H9 (cell line): Measurements from ENCODE around the gene KMT2C. TPM values are rescaled to one million over a fixed set of nuclear protein-coding genes. Genes with fewer than 3 reads are reported as not detected.

ENCODE experiments used
- DNase-seq: peaks from one replicate; pipeline ENCODE4 v3.0.0-alpha.2; 2017
- H2AFZ ChIP-seq: one replicate; pipeline ENCODE4 v1.6.1; 2013; ENCODE audit warnings: mild to moderate bottlenecking, low read length, control low read depth, moderate library complexity
- H2AK5ac ChIP-seq: 2 replicates; pipeline ENCODE4 v1.6.1; 2013; ENCODE audit warnings: low read length, control low read depth, mixed read lengths; ENCODE audit not compliant: insufficient read length
- H2BK120ac ChIP-seq: one replicate; pipeline ENCODE4 v1.6.1; 2013; ENCODE audit warnings: low read depth, mild to moderate bottlenecking, low read length, control low read depth, inconsistent platforms; ENCODE audit not compliant: poor library complexity, severe bottlenecking
- H2BK12ac ChIP-seq: 2 replicates; pipeline ENCODE4 v1.6.1; 2013; ENCODE audit warnings: low read length, control low read depth, mixed read lengths, low read depth; ENCODE audit not compliant: insufficient read length
- H2BK15ac ChIP-seq: 2 replicates; pipeline ENCODE4 v1.6.1; 2013; ENCODE audit warnings: low read depth, low read length, control low read depth
- H2BK20ac ChIP-seq: one replicate; pipeline ENCODE4 v1.6.1; 2013; ENCODE audit warnings: low read depth, mild to moderate bottlenecking, low read length, control low read depth, inconsistent platforms; ENCODE audit not compliant: poor library complexity, severe bottlenecking
- H2BK5ac ChIP-seq: 2 replicates; pipeline ENCODE4 v1.6.1; 2013; ENCODE audit warnings: low read length, control low read depth, mixed read lengths; ENCODE audit not compliant: insufficient read length
- H3K14ac ChIP-seq: 2 replicates; pipeline ENCODE4 v1.6.1; 2013; ENCODE audit warnings: low read length, control low read depth; ENCODE audit not compliant: insufficient read depth
- H3K18ac ChIP-seq: 2 replicates; pipeline ENCODE4 v1.6.1; 2013; ENCODE audit warnings: low read depth, mild to moderate bottlenecking, mixed read lengths, low read length, control low read depth; ENCODE audit not compliant: insufficient read length
- H3K23ac ChIP-seq: 2 replicates; pipeline ENCODE4 v1.6.1; 2013; ENCODE audit warnings: low read length, control low read depth, mixed read lengths, low read depth; ENCODE audit not compliant: insufficient read length
- H3K23me2 ChIP-seq: 2 replicates; pipeline ENCODE4 v1.6.1; 2013; ENCODE audit warnings: low read depth, mild to moderate bottlenecking, mixed read lengths, low read length, control low read depth; ENCODE audit not compliant: insufficient read length, poor library complexity, severe bottlenecking
- H3K27ac ChIP-seq: 2 replicates; pipeline ENCODE4 v1.5.1; 2013; ENCODE audit warnings: low read length, control low read depth, mixed read lengths, low read depth; ENCODE audit not compliant: insufficient read length
- H3K27me3 ChIP-seq: 2 replicates; pipeline ENCODE4 v1.6.1; 2013; ENCODE audit warnings: low read length, control low read depth, inconsistent platforms; ENCODE audit not compliant: insufficient read depth
- H3K4ac ChIP-seq: 2 replicates; pipeline ENCODE4 v1.6.1; 2013; ENCODE audit warnings: low read depth, mild to moderate bottlenecking, control low read depth, inconsistent platforms, low read length, moderate library complexity
- H3K4me1 ChIP-seq: 2 replicates; pipeline ENCODE4 v1.6.1; 2013; ENCODE audit warnings: low read length, control low read depth, inconsistent platforms; ENCODE audit not compliant: insufficient read depth
- H3K4me2 ChIP-seq: 2 replicates; pipeline ENCODE4 v1.6.1; 2013; ENCODE audit warnings: low read length, control low read depth, mixed read lengths; ENCODE audit not compliant: insufficient read length, insufficient read depth
- H3K56ac ChIP-seq: 2 replicates; pipeline ENCODE4 v1.6.1; 2013; ENCODE audit warnings: low read depth, mild to moderate bottlenecking, mixed read lengths, low read length, control low read depth; ENCODE audit not compliant: insufficient read length
- H3K79me1 ChIP-seq: 2 replicates; pipeline ENCODE4 v1.6.1; 2013; ENCODE audit warnings: low read depth, mild to moderate bottlenecking, moderate library complexity, low read length, control low read depth, inconsistent platforms; ENCODE audit not compliant: insufficient read depth, poor library complexity, severe bottlenecking
- H3K79me2 ChIP-seq: 2 replicates; pipeline ENCODE4 v1.6.1; 2013; ENCODE audit warnings: low read length, control low read depth, inconsistent platforms; ENCODE audit not compliant: insufficient read depth
- H3K9ac ChIP-seq: 2 replicates; pipeline ENCODE4 v1.6.1; 2013; ENCODE audit warnings: low read length, control low read depth, mixed read lengths; ENCODE audit not compliant: insufficient read length; ENCODE audit errors: extremely low read depth
- H3K9me3 ChIP-seq: one replicate; pipeline ENCODE4 v1.6.1; 2013; ENCODE audit warnings: low read depth, low read length, inconsistent platforms; ENCODE audit not compliant: control insufficient read depth
- H3T11ph ChIP-seq: one replicate; pipeline ENCODE4 v1.6.1; 2013; ENCODE audit warnings: mild to moderate bottlenecking, low read length, control low read depth, inconsistent platforms
- H4K20me1 ChIP-seq: one replicate; pipeline ENCODE4 v1.6.1; 2013; ENCODE audit not compliant: control insufficient read depth, insufficient read length, insufficient read depth
- H4K5ac ChIP-seq: 2 replicates; pipeline ENCODE4 v1.6.1; 2013; ENCODE audit warnings: low read depth, mild to moderate bottlenecking, mixed read lengths, low read length, control low read depth; ENCODE audit not compliant: insufficient read length
- H4K8ac ChIP-seq: replicated peaks from 2 replicates; pipeline ENCODE4 v1.6.1; 2013; ENCODE audit warnings: low read length, control low read depth, mixed read lengths, low read depth; ENCODE audit not compliant: insufficient read length
- H4K91ac ChIP-seq: 2 replicates; pipeline ENCODE4 v1.6.1; 2013; ENCODE audit warnings: low read depth, mild to moderate bottlenecking, moderate library complexity, mixed read lengths, low read length, control low read depth; ENCODE audit not compliant: insufficient read length
- H3K27ac Mint-ChIP-seq, 3 experiments: 2 replicates in 2 of 3; 3 replicates in 1 of 3; pipeline ENCODE4 v1.8.0; 2020 to 2021; ENCODE audit warnings: mixed read lengths in 3 of 3, mild to moderate bottlenecking in 1 of 3, moderate library complexity in 1 of 3
- H3K27me3 Mint-ChIP-seq: 2 replicates; pipeline ENCODE4 v1.8.0; 2021; ENCODE audit warnings: low read depth, mild to moderate bottlenecking, moderate library complexity, mixed read lengths
- H3K36me3 Mint-ChIP-seq, 3 experiments: 2 replicates in 2 of 3; 3 replicates in 1 of 3; pipeline ENCODE4 v1.8.0; 2020 to 2021; ENCODE audit warnings: low read depth in 3 of 3, mixed read lengths in 3 of 3; ENCODE audit not compliant: insufficient read depth in 1 of 3
- H3K4me1 Mint-ChIP-seq, 2 experiments: 2 replicates each; pipeline ENCODE4 v1.8.0; 2020; ENCODE audit warnings: mixed read lengths in 2 of 2
- H3K4me3 Mint-ChIP-seq, 2 experiments: 2 replicates in 1 of 2; 3 replicates in 1 of 2; pipeline ENCODE4 v1.8.0; 2020 to 2021; ENCODE audit warnings: mild to moderate bottlenecking in 2 of 2, mixed read lengths in 2 of 2, moderate library complexity in 1 of 2
- H3K9me3 Mint-ChIP-seq, 2 experiments: 2 replicates in 1 of 2; 3 replicates in 1 of 2; pipeline ENCODE4 v1.8.0; 2020; ENCODE audit warnings: mild to moderate bottlenecking in 2 of 2, mixed read lengths in 2 of 2, moderate library complexity in 1 of 2
- CTCF ChIP-seq: fragments of 200-600 bp; sonication (generic); conservative IDR thresholded peaks from 3 replicates; pipeline ENCODE4 v1.8.0; 2021; ENCODE audit warnings: antibody characterized with exemption, mild to moderate bottlenecking
- WGBS: extraction: QIAGEN DNeasy Blood & Tissue Kit; methylation state at CpG from one replicate; pipeline ENCODE4 v1.1.7; 2013; ENCODE audit warnings: missing lambda C conversion rate, low lambda C conversion rate, mixed read lengths; ENCODE audit not compliant: insufficient read length; ENCODE audit errors: extremely low coverage; 5-methylcytosine and 5-hydroxymethylcytosine counted together
- total RNA-seq: library from RNA; stranded (reverse); gene quantifications from 2 replicates; pipeline ENCODE4 v1.2.1, GENCODE V29; 2021

KMT2C gene
- total RNA-seq, 1 experiment from 2014 or later, result 32.2 TPM

GRCh38 chr7:152315845-152316244 is 120.0 kb downstream of the KMT2C start:
- no CpG with 5 or more reads among the region's 2 CpGs for WGBS
- Histone ChIP-seq H3K18ac (no peak overlapping the region), H3K9ac (no peak overlapping the region), H3K23ac (no peak overlapping the region), H2BK5ac (no peak overlapping the region), H4K91ac (no peak overlapping the region), H2AFZ (no peak overlapping the region), H2AK5ac (no peak overlapping the region), H3K23me2 (no peaks in the 10 kb centered on the region), H3K9me3 (no peaks in the 10 kb centered on the region), H2BK120ac (no peak overlapping the region), H4K5ac (no peak overlapping the region), H3K56ac (no peak overlapping the region), H3K4ac (no peak overlapping the region), H4K20me1 (no peaks in the 10 kb centered on the region), H3K79me2 (no peaks in the 10 kb centered on the region), H3K27ac (no peak overlapping the region), H3K4me2 (no peak overlapping the region), H3K14ac (no peak overlapping the region), H2BK15ac (no peak overlapping the region), H4K8ac (no peak overlapping the region), H3T11ph (no peak overlapping the region), H3K4me1 (no peaks in the 10 kb centered on the region), H2BK20ac (no peak overlapping the region), H3K27me3 (no peaks in the 10 kb centered on the region), H2BK12ac (no peak overlapping the region), H3K79me1 (peaks cover 3% of the 10 kb centered on the region)
- no peaks in the 10 kb centered on the region; a peak in 2 of 5 replicates for H3K9me3 Mint-ChIP-seq
- H3K27ac Mint-ChIP-seq, result no peak overlapping the region
- no peaks in the 10 kb centered on the region for H3K27me3 Mint-ChIP-seq
- TF ChIP-seq CTCF, result no peak
- no peak for DNase-seq
- no peaks in the 10 kb centered on the region for H3K4me1 Mint-ChIP-seq
- peaks cover 10 to 12% (median 10%) of the 10 kb centered on the region in 3 experiments; a peak in 6 of 7 replicates for H3K36me3 Mint-ChIP-seq
- H3K4me3 Mint-ChIP-seq, result no peak overlapping the region
